ENCODE data around the gene AGMO. TPM values are rescaled to one million over a fixed set of nuclear protein-coding genes. Genes with fewer than 3 reads are reported as not detected.

The AGMO gene
- total RNA-seq, 3 donors from 2014 or later: 1.4 to 4.3 (median 1.6) TPM

DNA sequence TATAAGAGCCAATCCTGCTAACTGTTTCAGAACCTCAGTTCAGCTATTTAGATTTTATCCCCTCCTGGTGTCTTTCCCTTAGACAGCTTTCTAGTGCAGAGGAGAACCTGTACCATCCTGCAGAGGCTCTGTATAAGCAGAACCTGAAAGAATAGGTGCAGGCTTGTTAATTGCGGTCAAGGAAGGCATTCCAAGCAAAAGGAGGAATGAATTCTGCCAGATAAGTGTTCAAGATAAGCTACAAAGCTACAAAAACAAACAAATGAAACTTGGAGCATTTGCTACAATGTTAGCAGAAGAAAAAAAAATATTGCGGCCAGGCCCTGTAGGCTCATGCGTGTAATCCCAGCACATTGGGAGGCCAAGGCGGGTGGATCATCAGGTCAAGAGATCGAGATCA, 32.6 kb upstream of the AGMO start:
- no peak for DNase-seq (ENCODE audit: low spot score in 2 of 2)
- TF ChIP-seq, protein P1, sequence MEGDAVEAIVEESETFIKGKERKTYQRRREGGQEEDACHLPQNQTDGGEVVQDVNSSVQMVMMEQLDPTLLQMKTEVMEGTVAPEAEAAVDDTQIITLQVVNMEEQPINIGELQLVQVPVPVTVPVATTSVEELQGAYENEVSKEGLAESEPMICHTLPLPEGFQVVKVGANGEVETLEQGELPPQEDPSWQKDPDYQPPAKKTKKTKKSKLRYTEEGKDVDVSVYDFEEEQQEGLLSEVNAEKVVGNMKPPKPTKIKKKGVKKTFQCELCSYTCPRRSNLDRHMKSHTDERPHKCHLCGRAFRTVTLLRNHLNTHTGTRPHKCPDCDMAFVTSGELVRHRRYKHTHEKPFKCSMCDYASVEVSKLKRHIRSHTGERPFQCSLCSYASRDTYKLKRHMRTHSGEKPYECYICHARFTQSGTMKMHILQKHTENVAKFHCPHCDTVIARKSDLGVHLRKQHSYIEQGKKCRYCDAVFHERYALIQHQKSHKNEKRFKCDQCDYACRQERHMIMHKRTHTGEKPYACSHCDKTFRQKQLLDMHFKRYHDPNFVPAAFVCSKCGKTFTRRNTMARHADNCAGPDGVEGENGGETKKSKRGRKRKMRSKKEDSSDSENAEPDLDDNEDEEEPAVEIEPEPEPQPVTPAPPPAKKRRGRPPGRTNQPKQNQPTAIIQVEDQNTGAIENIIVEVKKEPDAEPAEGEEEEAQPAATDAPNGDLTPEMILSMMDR (IDR thresholded peaks at IDR 0.05): no peak
- TF ChIP-seq POLR2AphosphoS5 (IDR thresholded peaks at IDR 0.05) (no peak), POLR2A (IDR thresholded peaks at IDR 0.05) (no peak)
- Histone ChIP-seq H3K36me3 (no peaks in the 10 kb centered on the region), H3K27me3 (no peaks in the 10 kb centered on the region), H3K4me3 (no peak overlapping the region), H3K27ac (no peak overlapping the region), H3K4me1 (no peaks in the 10 kb centered on the region), H3K9me3 (peaks cover 3 to 4% of the 10 kb centered on the region in 2 donors)
- intact Hi-C loops (cut with DNase I; ENCODE audit: low total_unique reads): no loop called here

DNA sequence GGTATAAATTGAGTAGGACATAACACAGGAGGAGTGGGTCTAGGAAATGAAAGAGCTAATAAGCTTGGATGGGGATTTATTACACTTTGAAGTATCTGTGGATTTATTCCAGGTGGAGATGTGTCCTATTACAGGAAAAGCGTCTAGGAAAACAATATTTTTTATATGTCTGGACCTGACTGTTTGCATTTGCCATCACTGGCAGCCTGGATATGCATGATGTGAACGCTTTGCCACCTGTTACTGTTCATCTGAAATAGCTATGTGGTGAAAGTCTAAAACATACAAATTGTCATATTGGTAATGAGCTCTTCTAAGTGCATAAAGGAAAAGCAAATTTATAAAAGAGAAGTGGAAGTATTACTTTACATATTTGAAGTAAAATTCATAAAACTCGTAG, 31.6 kb upstream of the AGMO start:
- H3K36me3 ChIP-seq: no peaks in the 10 kb centered on the region
- no peak for DNase-seq (ENCODE audit: low spot score in 2 of 2)

DNA sequence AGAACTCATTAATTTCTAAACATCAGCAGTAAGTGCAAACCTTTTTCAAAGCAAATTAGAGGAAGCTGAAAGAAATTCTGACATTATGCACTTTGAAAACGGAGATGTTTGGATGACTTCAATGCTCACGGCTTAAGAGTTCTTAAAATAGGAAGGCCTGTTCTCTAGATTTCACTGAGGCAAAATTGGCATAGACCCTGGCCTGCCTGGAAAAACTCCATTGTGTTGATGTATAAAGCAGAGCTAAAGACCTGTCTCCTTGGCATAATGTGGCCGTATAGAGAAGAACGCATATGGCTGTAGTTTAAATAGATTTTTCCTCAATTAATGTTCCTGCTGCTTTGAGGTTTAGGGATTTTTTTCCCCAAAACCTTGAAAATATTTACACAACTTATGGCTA, 24.5 kb upstream of the AGMO start:
- DNase-seq (ENCODE audit: low spot score in 2 of 2): no peak
- intact Hi-C loops (cut with DNase I; ENCODE audit: low total_unique reads): no loop called here
- Histone ChIP-seq H3K36me3 (no peaks in the 10 kb centered on the region), H3K27me3 (no peaks in the 10 kb centered on the region), H3K27ac (no peak overlapping the region), H3K4me3 (no peak overlapping the region), H3K4me1 (no peaks in the 10 kb centered on the region), H3K9me3 (peaks cover 8 to 10% of the 10 kb centered on the region in 2 donors)
- TF ChIP-seq POLR2AphosphoS5 (IDR thresholded peaks at IDR 0.05): no peak

More for the DNA sequence above, 31.6 kb upstream of the AGMO start:
- Histone ChIP-seq H3K4me1 (no peaks in the 10 kb centered on the region), H3K27me3 (no peaks in the 10 kb centered on the region), H3K9me3 (no peaks in the 10 kb centered on the region), H3K4me3 (no peak overlapping the region), H3K27ac (no peak overlapping the region)
- intact Hi-C loops (cut with DNase I; ENCODE audit: low total_unique reads): no loop called here
- no peak for TF ChIP-seq POLR2AphosphoS5 (IDR thresholded peaks at IDR 0.05)
- TF ChIP-seq, protein P1 (IDR thresholded peaks at IDR 0.05): no peak
- TF ChIP-seq POLR2A (IDR thresholded peaks at IDR 0.05): no peak

DNA sequence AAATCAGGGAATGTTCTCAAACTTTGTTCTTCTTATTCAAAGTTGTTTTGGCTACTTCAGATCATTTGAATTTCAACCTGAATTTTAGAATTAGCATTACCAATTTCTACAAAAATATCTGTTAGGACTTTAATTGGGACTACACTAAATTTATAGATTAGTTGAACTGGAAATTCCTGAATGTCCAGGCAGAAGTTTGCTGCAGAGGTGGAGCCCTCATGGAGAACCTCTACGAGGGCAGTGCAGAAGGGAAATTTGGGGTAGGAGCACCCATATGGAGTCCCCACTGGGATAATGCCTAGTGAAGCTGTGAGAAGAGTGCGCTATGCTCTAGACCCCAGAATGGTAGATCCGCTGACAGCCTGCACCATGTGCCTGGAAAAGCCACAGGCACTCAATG, 22.8 kb upstream of the AGMO start:
- TF ChIP-seq, protein P1 (IDR thresholded peaks at IDR 0.05): no peak
- no peak for TF ChIP-seq POLR2A (IDR thresholded peaks at IDR 0.05)
- TF ChIP-seq POLR2AphosphoS5 (IDR thresholded peaks at IDR 0.05): no peak
- no peaks in the 10 kb centered on the region for H3K36me3 ChIP-seq
- no peaks in the 10 kb centered on the region for H3K4me1 ChIP-seq
- no peak overlapping the region for H3K4me3 ChIP-seq
- intact Hi-C loops (cut with DNase I; ENCODE audit: low total_unique reads): no loop called here
- DNase-seq (ENCODE audit: low spot score in 2 of 2): no peak
- H3K9me3 ChIP-seq: peaks cover 8 to 10% of the 10 kb centered on the region in 2 donors
- H3K27ac ChIP-seq: no peak overlapping the region
- no peaks in the 10 kb centered on the region for H3K27me3 ChIP-seq

DNA sequence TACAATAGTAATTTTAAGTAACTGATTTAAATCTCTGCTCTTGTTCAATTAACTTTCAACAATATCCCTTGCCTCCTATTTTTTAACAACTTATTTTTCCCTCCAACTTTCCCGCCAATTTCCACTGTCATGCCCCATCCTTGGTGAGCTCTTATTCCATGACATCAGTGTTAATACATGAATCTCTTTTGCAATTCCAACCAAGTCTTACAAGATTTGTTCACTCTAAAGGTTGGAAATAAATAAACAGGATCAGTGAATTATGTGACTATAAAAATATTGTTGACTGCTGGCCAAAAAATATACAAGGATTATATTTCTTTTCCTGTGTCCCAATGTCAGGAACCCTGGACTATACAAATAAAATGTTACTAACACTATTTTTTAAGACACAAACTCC, 21.0 kb upstream of the AGMO start:
- TF ChIP-seq POLR2A (IDR thresholded peaks at IDR 0.05) (no peak), POLR2AphosphoS5 (IDR thresholded peaks at IDR 0.05) (no peak)
- TF ChIP-seq, protein P1 (IDR thresholded peaks at IDR 0.05): no peak
- Histone ChIP-seq H3K27ac (no peak overlapping the region), H3K4me3 (no peak overlapping the region), H3K36me3 (no peaks in the 10 kb centered on the region), H3K27me3 (no peaks in the 10 kb centered on the region), H3K4me1 (no peaks in the 10 kb centered on the region), H3K9me3 (peaks cover 8 to 10% of the 10 kb centered on the region in 2 donors)
- intact Hi-C loops (cut with DNase I; ENCODE audit: low total_unique reads): no loop called here
- DNase-seq (ENCODE audit: low spot score in 2 of 2): no peak

All from breast epithelium (tissue), 4 donors.